SU-DHL-6 (cell line): Measurements from ENCODE around the gene MTF1.

Experiments
- H2AFZ ChIP-seq: fragments of 200-600 bp; sonication (generic); 2 replicates; pipeline ENCODE4 v1.6.1; 2014; ENCODE audit warnings: low read depth, mild to moderate bottlenecking, moderate library complexity, mixed read lengths, antibody characterized with exemption, low read length; ENCODE audit not compliant: severe bottlenecking
- H3F3A ChIP-seq: fragments of 200-600 bp; shearing (Covaris generic); 2 replicates; pipeline ENCODE4 v1.6.0; 2016; ENCODE audit warnings: antibody characterized with exemption, mild to moderate bottlenecking; ENCODE audit not compliant: insufficient read depth
- H3K27ac ChIP-seq: fragments of 200-600 bp; sonication (generic); 2 replicates; pipeline ENCODE4 v1.5.1; 2016; ENCODE audit warnings: low read depth, mild to moderate bottlenecking, low read length, moderate library complexity, mixed read lengths
- H3K27me3 ChIP-seq: fragments of 200-600 bp; sonication (generic), shearing (Covaris generic); 2 replicates; pipeline ENCODE4 v1.6.0; 2014; ENCODE audit warnings: mild to moderate bottlenecking, low read length
- H3K36me3 ChIP-seq: fragments of 200-600 bp; sonication (generic); 2 replicates; pipeline ENCODE4 v1.6.1; 2014; ENCODE audit warnings: mild to moderate bottlenecking, low read length, mixed read lengths
- H3K4me2 ChIP-seq: fragments of 300-600, 200-600 bp; shearing (Covaris generic), sonication (generic); 2 replicates; pipeline ENCODE4 v1.6.0; 2014; ENCODE audit warnings: low read length, low read depth, mild to moderate bottlenecking; ENCODE audit not compliant: poor library complexity, severe bottlenecking
- H3K4me3 ChIP-seq: fragments of 200-600 bp; sonication (generic); 2 replicates; pipeline ENCODE4 v1.5.1; 2014; ENCODE audit warnings: antibody characterized with exemption, low read length, mild to moderate bottlenecking, mixed read lengths; ENCODE audit not compliant: insufficient read depth, poor library complexity, severe bottlenecking
- H3K79me2 ChIP-seq: fragments of 200-600 bp; sonication (generic); 2 replicates; pipeline ENCODE4 v1.6.1; 2014; ENCODE audit warnings: mild to moderate bottlenecking, low read length, moderate library complexity; ENCODE audit not compliant: insufficient read depth
- H3K9ac ChIP-seq: fragments of 200-600 bp; sonication (generic); 2 replicates; pipeline ENCODE4 v1.7.0; 2014; ENCODE audit warnings: mild to moderate bottlenecking, low read length
- H3K9me2 ChIP-seq: fragments of 200-600 bp; sonication (generic); replicated peaks from 2 replicates; pipeline ENCODE4 v1.6.1; 2014; ENCODE audit warnings: low read length; ENCODE audit not compliant: insufficient read depth
- H3K9me3 ChIP-seq: fragments of 200-600 bp; sonication (generic); 2 replicates; pipeline ENCODE4 v1.6.1; 2014; ENCODE audit warnings: low read length, mixed read lengths; ENCODE audit not compliant: insufficient read depth
- H4K20me1 ChIP-seq: fragments of 200-600 bp; sonication (generic); 2 replicates; pipeline ENCODE4 v1.6.1; 2014; ENCODE audit warnings: low read depth, mild to moderate bottlenecking, antibody characterized with exemption, low read length, moderate library complexity, mixed read lengths
- EZH2phosphoT487 ChIP-seq: fragments of 200-600 bp; sonication (generic), shearing (Covaris generic); conservative IDR thresholded peaks from 2 replicates; pipeline ENCODE4 v1.6.1; 2018; ENCODE audit warnings: mild to moderate bottlenecking, antibody characterized with exemption, low read length, moderate library complexity, mixed read lengths
- TF ChIP-seq, protein P1 (sequence below): fragments of 200-600 bp; sonication (generic); IDR thresholded peaks from one replicate; pipeline ENCODE4 v1.5.1; 2017; ENCODE audit warnings: antibody characterized with exemption, mild to moderate bottlenecking, low read length, moderate library complexity; ENCODE audit not compliant: insufficient read depth, poor library complexity, severe bottlenecking

Gene MTF1

DNA sequence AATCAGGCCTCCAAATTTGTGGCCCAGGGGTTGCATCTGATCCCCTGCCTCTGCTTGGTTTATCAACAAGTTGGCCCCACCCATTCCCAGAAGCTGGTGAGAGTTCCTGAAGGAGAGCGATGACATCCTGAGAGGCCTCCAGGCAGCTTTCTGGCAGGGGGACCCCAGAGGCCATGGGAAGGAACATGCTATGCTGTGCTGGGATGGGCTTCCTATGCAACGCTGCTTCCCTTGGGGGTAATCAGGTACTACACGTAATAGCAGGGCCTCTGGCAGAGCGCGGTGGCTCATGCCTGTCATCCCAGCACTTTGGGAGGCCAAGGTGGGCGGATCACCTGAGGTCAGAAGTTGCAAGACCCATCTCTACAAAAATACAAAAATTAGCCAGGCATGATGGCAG, 8.4 kb upstream of the MTF1 start:
- H3K36me3 ChIP-seq, result peaks cover 20% of the 10 kb centered on the region
- no peak overlapping the region for H2AFZ ChIP-seq
- H3K9me3 ChIP-seq, result no peaks in the 10 kb centered on the region
- no peak overlapping the region for H3K27ac ChIP-seq
- no peak overlapping the region for H3K4me3 ChIP-seq
- TF ChIP-seq, protein P1, sequence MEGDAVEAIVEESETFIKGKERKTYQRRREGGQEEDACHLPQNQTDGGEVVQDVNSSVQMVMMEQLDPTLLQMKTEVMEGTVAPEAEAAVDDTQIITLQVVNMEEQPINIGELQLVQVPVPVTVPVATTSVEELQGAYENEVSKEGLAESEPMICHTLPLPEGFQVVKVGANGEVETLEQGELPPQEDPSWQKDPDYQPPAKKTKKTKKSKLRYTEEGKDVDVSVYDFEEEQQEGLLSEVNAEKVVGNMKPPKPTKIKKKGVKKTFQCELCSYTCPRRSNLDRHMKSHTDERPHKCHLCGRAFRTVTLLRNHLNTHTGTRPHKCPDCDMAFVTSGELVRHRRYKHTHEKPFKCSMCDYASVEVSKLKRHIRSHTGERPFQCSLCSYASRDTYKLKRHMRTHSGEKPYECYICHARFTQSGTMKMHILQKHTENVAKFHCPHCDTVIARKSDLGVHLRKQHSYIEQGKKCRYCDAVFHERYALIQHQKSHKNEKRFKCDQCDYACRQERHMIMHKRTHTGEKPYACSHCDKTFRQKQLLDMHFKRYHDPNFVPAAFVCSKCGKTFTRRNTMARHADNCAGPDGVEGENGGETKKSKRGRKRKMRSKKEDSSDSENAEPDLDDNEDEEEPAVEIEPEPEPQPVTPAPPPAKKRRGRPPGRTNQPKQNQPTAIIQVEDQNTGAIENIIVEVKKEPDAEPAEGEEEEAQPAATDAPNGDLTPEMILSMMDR, result no peak
- no peak for TF ChIP-seq EZH2phosphoT487
- H3F3A ChIP-seq, result no peaks in the 10 kb centered on the region
- no peaks in the 10 kb centered on the region for H3K9me2 ChIP-seq
- H4K20me1 ChIP-seq, result no peaks in the 10 kb centered on the region
- no peaks in the 10 kb centered on the region for H3K79me2 ChIP-seq
- H3K27me3 ChIP-seq, result no peaks in the 10 kb centered on the region
- H3K4me2 ChIP-seq, result no peak overlapping the region
- H3K9ac ChIP-seq, result no peak overlapping the region

DNA sequence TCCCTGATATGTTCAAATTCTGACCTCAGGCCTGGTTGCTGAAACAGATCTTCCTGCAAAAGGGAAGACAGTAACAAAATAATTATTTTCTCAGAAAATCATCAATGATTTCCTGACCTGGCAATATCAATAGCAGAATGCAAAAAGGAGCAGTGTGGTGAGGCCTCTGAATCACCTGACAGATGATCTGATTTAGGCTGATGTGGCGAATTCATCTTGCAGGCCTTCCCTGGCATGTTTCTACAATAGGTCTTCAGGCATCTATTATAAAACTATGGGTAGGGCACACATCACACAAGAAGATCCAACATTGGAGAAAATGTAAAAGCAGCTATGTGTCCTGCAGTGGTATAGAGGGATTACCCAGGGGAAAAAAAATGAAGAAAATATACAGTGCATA, 7.1 kb upstream of the MTF1 start:
- Histone ChIP-seq H3K9ac (no peak overlapping the region), H3K4me3 (no peak overlapping the region), H2AFZ (no peak overlapping the region), H3K27me3 (no peaks in the 10 kb centered on the region), H3F3A (0 out of 2 replicates have a peak, but pooled peaks cover 7% of the 10 kb centered on the region), H3K9me3 (no peaks in the 10 kb centered on the region), H3K79me2 (no peaks in the 10 kb centered on the region), H4K20me1 (no peaks in the 10 kb centered on the region), H3K27ac (no peak overlapping the region), H3K36me3 (peaks cover 18% of the 10 kb centered on the region), H3K4me2 (no peak overlapping the region), H3K9me2 (no peaks in the 10 kb centered on the region)
- TF ChIP-seq EZH2phosphoT487, result no peak
- TF ChIP-seq, protein P1, result no peak

DNA sequence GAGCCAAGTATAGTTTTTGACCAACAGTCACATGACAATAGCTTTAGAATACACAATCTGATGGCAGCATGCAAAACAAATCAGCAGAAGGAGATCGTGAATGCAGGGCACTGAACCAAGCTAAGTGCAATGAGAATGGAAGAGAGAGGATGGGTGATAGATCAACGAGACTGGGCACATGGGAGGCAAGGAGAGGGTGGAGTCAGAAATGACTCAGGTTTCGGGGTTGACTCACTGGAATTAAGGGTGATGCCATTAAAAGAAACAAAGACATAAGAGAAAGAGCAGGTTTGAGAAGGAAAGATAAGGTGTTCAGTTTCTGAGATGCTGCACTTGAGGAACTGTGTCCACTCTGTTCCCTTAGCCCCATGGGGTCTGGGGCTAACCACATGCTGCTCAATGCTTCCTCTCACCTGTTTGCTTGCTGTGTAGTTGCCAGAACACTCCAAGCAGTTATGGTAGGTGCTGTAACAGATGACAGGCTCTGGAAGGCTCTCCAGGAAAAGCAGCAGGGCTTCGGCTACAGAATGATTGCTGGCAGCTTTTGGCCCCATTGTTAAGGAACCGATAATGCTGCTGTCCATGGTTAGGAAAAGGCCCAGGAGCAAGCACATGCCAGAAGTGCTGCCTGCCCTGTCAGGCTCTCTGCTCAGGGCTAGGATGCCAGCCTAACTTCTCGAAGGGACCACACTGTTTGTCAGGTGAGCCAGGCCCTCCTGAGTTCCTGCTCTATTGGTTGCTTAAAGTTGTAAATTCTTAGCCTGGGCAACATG, 6.1 kb upstream of the MTF1 start:
- TF ChIP-seq EZH2phosphoT487, result no peak
- TF ChIP-seq, protein P1, result no peak
- H2AFZ ChIP-seq, result no peak overlapping the region
- no peak overlapping the region for H3K4me2 ChIP-seq
- H3K27me3 ChIP-seq, result no peaks in the 10 kb centered on the region
- H3K27ac ChIP-seq, result no peak overlapping the region
- H3F3A ChIP-seq, result 0 out of 2 replicates have a peak, but pooled peaks cover 14% of the 10 kb centered on the region
- no peak overlapping the region for H3K4me3 ChIP-seq
- no peaks in the 10 kb centered on the region for H3K9me2 ChIP-seq
- no peaks in the 10 kb centered on the region for H3K9me3 ChIP-seq
- H3K9ac ChIP-seq, result no peak overlapping the region
- no peaks in the 10 kb centered on the region for H3K79me2 ChIP-seq
- peaks cover 18% of the 10 kb centered on the region for H3K36me3 ChIP-seq
- H4K20me1 ChIP-seq, result no peaks in the 10 kb centered on the region
